GM21390 (cell line): Measurements from ENCODE around the gene CLDN17.
A peak's percentile ranks its signal among the peaks of the same experiment; 100 is the strongest.

Source experiments
- ATAC-seq: cut with Tn5 transposase; IDR thresholded peaks from one replicate; pipeline ENCODE4 v1.9.1; 2021; ENCODE audit not compliant: unreplicated experiment

The CLDN17 gene, protein sequence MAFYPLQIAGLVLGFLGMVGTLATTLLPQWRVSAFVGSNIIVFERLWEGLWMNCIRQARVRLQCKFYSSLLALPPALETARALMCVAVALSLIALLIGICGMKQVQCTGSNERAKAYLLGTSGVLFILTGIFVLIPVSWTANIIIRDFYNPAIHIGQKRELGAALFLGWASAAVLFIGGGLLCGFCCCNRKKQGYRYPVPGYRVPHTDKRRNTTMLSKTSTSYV

GRCh38 chr21:30166705-30167104, at the start of gene CLDN17:
CLDN17 (minus strand) TSS chr21:30166805; CDS start chr21:30166617, 188 bp downstream.
- ATAC-seq: no peak

DNA sequence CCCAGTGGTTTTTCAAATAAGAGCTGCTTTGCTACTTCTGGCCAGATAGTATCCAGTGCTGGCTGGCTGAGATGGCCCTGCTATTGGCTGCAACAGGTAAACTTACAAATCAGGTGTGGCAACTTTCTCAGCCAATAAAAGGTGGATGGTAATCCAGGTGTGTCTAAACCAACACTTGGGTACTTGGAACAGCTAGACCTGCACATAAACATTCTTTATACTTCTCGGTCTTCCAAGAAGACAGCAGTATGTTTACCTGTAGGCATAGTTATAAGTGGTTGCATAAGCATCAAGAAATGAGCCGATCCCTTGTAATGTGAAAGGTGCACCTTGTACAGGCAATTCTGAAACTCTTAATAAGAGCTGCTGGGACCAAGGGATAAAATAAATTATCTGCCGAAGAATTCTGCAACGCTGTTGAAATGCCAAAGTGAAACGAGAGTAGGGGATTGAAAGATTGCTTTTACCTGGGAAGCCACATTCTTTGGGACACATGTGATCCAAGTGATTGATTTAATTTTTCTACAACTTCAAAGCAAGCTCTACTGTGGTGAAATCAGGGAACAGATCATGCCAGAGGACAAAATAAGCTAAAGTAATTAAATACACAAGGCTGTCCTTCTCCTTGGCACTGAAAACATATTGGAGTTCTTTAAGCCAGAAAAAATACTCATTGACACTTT, 49.6 kb upstream of the CLDN17 start, which contains the start of gene CLDN8:
CLDN8 (minus strand) TSS at position 57 of the 683 bp plus-strand sequence. CDS start 172 bp downstream, outside the sequence.
- ATAC-seq: no peak

GRCh38 chr21:30211071-30211470, 44.5 kb upstream of the CLDN17 start:
- no peak for ATAC-seq

GRCh38 chr21:30209601-30210000, 43.0 kb upstream of the CLDN17 start:
- ATAC-seq: no peak

DNA sequence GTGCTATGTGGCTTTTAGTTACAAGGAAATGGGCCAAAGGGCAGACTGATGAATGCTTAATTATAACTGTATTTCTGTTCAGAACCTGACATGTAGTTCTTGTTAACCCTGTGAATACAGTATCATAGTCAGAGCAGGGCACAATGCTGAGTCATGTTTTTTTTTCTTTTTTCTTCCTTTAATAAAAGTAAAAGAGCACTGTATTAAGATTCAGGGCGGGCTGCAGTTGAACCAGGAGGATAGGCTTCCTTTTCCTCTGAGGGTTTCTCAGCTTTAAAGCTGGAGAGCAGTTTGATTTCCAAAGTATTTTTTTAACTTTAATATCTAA, 40.6 kb upstream of the CLDN17 start:
- no peak for ATAC-seq

DNA sequence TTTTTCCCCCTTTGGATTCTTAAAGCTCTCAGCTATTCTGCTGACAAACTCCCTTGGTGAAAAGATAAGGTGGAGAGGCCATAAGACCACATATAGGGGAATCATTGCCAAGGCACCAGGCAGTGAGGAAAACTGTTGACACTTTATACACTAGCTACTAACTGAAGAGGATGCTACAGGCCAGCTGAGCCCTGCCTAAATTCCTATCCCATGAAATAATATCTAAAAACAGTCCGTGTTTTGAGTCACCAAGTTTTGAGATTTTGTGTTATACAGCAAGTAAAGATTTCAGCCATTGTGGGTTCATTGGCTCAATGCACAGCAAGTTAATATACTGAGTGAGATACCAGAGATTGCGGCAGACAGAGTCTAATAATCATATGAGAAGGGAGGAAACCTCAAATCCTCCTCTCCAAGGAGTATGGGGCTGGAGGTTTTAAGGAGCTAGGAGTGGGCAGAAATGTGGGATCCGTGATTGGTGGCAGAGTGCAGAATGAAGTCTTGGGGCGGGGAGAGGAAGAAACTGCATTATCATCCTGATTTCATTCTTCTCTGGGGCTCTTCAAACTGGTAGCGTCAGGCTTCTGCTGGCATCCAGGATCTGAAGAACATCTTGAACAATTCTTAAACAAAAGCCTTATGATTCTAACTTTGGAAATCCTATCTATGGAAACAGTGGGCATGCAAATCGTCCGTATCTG, 40.1 kb upstream of the CLDN17 start:
- no peak for ATAC-seq

DNA sequence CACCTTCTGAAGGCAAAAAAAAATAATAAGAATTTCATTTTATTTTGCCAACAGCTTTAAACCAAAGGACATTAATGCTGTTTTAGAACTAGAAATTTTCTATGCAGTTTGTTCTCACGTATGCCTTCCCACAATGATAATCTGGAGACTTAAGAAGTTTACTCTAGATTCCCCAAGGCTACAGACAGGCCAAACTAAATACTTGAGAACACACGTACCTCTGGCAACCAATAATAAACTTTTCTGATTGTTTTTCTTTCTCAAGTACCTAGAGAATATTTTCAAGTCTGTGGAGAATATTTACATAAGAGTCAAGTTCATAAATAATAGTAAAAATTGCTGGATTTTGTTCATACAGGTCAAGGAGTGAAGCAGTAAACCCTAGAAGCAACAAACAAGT, 33.4 kb upstream of the CLDN17 start:
- no peak for ATAC-seq

DNA sequence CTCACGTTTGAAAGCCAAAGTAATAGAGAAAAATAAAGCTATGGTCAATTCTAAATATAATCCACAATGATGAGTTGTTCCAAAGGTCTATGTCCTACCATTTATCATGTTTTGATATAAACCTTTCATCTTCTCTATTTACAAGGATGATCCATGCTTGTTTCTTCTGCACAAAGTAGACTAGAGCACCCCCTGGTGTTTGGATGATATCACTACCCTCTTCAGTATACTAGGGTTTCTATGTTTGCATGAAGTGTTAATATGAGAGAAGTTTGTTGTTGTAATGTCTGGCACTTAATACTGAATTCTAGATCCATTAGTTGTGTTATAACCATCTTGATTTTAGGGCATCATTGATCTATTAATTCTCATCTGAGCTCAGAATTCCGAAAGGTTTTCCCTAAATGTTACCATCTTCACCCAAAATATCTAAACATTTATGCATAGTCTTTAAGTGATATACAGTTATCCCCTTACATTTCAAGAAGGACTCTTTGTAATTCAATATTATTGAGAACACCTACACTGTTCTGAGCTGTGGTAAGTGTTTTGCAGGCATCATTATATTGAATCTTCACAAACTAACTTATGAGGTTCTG, 28.2 kb upstream of the CLDN17 start:
- ATAC-seq: peak; percentile 51

DNA sequence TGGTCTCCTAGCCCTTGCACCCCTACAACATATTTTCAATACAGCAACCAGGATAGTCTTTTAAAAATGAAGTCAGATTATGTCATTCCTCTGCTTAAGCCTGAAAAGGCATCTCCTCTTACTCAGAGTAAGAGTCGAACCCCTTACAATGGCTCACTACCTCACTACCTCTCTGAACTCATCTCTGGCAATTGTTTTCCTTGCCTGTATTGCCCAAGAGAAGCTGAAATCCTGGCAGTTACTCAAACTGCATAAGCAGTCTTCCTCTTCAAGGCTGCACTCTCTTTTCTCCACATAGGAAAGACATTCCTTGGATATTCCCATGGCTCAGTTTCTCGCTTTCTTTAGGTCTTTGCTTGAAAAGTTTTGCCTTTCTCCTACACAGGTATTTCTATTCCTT, 26.6 kb upstream of the CLDN17 start:
- no peak for ATAC-seq

- ATAC-seq: no peak
Measured at GRCh38 chr21:30190554-30190953, 23.9 kb upstream of the CLDN17 start.

DNA sequence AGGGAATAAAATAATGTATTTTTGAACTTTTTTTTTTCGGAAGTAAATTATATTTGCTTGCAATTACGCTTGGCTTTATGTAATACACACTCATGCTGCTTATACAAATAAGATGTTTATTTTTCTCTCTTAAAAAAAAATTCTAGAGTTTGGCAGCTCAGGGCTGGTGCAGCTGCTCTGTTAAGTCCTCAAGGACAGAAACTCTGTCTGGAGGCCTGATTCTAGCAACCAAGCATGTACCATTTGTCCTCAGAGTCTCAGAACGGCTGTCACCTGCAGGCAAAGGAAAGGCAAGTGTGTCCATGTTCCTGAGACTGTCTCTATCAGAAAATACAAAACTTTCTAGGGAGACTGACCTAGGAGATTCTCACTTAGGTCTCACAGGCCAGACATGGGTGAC, 23.2 kb upstream of the CLDN17 start:
- ATAC-seq: no peak

GRCh38 chr21:30186242-30186641, 19.6 kb upstream of the CLDN17 start:
- no peak for ATAC-seq

DNA sequence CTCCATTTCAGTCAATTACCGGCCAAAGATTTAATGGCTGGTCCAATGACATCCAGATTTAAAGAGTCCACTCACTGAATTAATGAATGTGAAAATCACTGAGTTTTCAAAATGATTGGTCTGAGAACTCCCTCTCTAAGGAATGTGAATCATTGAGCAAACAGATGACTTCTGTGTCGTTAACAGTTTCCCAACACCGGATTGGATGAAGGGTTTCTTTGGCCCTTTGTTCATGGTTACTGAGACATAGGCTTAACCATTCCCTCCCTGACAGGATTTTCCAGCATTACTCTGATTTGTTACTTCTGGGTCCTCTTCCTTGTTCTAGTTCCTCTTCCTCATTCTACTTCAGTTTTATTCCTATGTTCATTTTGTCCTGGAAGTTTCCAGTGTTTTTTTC, 1.5 kb upstream of the CLDN17 start:
- no peak for ATAC-seq

DNA sequence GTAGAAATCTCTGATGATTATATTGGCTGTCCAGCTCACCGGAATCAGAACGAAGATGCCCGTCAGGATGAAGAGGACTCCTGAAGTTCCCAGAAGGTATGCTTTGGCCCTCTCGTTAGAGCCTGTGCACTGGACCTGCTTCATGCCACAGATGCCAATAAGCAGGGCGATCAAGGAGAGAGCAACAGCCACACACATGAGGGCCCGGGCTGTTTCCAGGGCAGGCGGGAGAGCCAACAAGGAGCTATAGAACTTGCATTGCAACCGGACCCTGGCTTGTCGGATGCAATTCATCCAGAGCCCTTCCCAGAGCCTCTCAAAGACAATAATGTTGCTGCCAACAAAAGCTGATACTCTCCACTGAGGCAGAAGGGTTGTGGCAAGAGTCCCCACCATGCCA, 434 bp downstream of the CLDN17 start:
- ATAC-seq: no peak

DNA sequence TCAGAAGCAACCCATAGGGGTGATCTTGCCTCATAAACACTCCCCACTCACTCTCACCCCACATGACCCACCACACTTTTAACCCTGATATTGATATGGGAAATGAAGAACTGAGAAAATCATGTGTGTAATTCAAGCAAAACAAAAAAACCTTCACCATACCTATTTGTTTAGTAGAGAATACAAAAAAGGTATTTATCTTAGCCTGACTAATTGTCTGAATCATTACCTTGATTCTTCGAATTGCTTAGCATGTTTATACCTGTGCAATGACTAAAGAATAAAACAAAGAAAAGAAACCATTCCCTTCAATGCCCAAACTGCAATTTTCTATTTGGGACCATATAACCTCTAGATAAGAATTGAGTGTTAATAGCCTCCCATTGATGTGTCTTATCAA, 1.8 kb downstream of the CLDN17 start:
- ATAC-seq: no peak

DNA sequence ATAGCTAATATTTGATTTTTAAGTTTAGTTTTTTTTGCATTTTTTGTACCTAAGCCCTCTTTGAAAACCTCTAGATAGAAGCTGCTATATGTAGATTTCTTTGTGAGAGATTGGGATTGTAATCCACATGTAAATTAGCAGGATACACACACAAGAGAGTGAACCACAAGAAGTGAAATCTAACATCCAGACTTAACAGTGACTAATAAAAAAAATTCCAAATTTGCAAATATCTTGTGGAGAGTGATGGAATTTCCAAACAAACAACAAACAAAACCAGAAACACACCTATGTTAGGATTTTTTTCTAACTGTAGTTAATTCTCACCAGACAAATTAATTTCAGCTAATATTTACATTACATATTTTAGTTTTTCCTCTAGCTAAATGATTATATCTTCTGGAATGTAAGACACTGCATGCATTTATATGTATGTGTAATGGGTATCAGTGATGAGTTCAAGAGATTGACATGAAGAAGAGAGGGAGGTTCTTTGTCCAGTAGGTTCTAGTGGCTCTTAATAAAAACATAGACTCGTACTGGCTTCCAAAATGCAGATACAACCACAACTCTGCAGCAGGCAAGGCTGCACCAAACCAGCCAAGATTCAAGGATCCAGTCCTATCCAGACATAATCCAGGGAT, 12.8 kb downstream of the CLDN17 start:
- no peak for ATAC-seq

DNA sequence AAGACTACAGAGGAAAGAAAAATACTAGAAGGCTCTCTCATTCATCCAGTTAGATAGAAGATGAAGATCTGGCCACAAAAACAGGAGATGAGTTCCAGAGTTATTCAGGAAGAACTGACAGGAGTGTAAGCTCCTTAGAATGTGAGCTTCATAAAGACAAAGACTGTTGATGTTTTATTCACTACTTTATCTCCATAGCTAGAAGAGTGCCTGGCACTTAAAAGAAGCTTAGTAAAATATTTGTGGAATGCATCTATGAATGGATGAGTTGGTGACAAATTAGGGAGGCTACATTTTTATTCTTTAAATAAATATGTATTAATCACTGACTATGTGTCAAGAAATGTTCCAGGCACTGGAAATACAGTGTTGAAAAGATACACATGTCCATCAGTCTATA, 13.8 kb downstream of the CLDN17 start:
- no peak for ATAC-seq

- no peak for ATAC-seq
Measured at GRCh38 chr21:30148906-30149305, 17.7 kb downstream of the CLDN17 start.

DNA sequence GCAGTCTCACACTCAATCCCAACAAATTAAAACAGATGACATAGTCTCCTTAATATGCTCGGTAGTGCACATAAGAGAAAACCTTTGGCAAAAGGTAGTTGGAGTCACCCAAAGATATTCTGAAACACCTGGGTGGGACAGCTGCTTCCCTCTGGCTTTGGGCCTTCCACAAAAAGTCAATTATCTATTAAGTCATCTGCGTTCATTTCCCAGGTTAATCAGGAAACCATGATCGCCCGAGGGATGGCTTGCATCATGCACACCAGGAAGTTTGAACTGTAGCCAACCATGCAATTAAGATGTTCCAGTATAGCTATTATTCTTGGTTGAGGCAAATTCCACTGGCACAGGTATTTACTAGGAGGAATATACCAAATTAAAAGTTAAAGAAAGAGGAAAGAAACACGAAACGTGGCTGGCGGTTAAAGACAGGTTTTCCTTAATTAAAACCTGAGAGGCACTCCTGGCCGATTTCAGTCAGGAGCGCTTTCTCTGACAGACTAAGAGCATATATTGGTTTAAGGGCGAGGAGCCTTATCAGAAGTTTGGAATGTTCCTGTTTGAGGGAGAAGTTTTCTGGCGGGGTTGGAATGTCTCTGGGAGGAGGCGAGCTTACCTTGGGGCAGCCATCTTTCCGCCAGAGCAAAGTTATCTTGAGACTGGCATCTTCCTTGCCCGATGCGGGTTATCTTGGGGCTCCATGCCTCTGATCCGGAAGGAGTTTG, 19.9 kb downstream of the CLDN17 start:
- no peak for ATAC-seq

DNA sequence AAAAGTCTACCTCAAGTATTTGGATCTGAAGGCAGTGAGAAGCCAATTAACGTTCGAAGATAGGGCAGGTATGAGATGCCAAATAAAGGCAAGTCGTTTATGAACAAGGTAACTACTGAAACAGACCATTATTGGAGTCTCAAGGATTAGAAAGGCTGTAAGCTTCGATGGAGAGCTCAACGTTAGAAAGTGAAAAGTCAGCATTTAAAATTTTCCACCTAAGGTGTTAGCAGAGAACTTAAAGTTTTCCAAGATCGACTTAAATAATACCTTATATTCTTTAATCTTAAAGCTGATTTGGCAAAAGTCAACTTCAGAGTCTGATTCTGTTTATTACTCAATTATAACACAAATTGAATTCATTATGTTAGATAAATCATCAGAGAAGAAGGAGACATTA, 28.1 kb downstream of the CLDN17 start:
- ATAC-seq: no peak

DNA sequence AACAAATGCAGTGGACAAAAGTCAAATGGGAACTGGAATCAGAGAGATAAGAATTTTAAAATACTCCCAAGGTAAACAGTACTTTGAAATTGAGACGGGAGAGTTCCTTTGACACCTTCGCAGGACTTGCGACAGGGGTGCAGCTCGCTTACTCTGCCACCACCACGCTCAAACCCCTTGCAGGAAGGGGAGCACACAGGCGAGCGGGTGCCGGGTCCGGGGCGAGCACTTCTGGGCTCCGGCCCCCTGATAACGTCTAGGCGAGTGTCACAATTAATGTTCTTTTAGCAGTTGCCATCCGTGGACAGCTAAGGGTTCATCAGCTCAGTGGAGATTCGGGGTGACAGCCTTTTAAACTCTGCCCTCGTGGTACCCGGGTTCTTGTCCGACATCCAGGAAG, 37.4 kb downstream of the CLDN17 start:
- ATAC-seq: no peak
